Body of pancreas (tissue), 4 donors: Measurements from ENCODE around the gene MAST3.

Source experiments
- CTCF ChIP-seq, 7 experiments: fragments of 450-650 bp in 4 of 7; fragments of 200-600 bp in 3 of 7; sonication (generic) in 3 of 7; IDR thresholded peaks; one replicate each; pipeline ENCODE4 v1.5.1; 2016 to 2019; ENCODE audit warnings: antibody characterized with exemption in 7 of 7
- POLR2A ChIP-seq, 3 donors: fragments of 450-650 bp; IDR thresholded peaks; one replicate each; pipeline ENCODE4 v1.6.1; 2016; ENCODE audit warnings: antibody characterized with exemption in 3 of 3, mild to moderate bottlenecking in 2 of 3

- TF ChIP-seq POLR2A (IDR thresholded peaks at IDR 0.05) (no peak), CTCF (IDR thresholded peaks at IDR 0.05) (no peak)
These were observed 21.6 kb downstream of the MAST3 start for GRCh38 chr19:18119013-18119716.
